Measurements from ENCODE around the gene UMOD.
"Not testable (repeated sequence)": the region's sequence is repeated elsewhere in the genome, so short reads cannot be mapped to it uniquely, and the experiment has no call there.

Gene UMOD

GRCh38 chr16:20323591-20324117 lies 28.9 kb downstream of the UMOD start:
- in situ Hi-C loops (cut with MboI; ENCODE audit: low sequenced_read_pairs), result no loop called here

- in situ Hi-C loops (cut with MboI; ENCODE audit: low sequenced_read_pairs), result no loop called here
Measured at GRCh38 chr16:20322696-20323095, 29.8 kb downstream of the UMOD start.

- in situ Hi-C loops (cut with MboI; ENCODE audit: low sequenced_read_pairs), result no loop called here
Measured at GRCh38 chr16:20321671-20322070, 30.8 kb downstream of the UMOD start.

- in situ Hi-C loops (cut with MboI; ENCODE audit: low sequenced_read_pairs), result not testable (repeated sequence)
Measured at GRCh38 chr16:20321051-20321450, 31.5 kb downstream of the UMOD start.

- in situ Hi-C loops (cut with MboI; ENCODE audit: low sequenced_read_pairs), result no loop called here
Measured at GRCh38 chr16:20320592-20320991, 31.9 kb downstream of the UMOD start.

- in situ Hi-C loops (cut with MboI; ENCODE audit: low sequenced_read_pairs), result no loop called here
Measured at GRCh38 chr16:20320178-20320577, 32.3 kb downstream of the UMOD start.

- in situ Hi-C loops (cut with MboI; ENCODE audit: low sequenced_read_pairs), result no loop called here
Measured at GRCh38 chr16:20319406-20319805, 33.1 kb downstream of the UMOD start.

- in situ Hi-C loops (cut with MboI; ENCODE audit: low sequenced_read_pairs), result no loop called here
Measured at GRCh38 chr16:20318437-20318836, 34.1 kb downstream of the UMOD start.

GRCh38 chr16:20318006-20318405 lies 34.5 kb downstream of the UMOD start:
- in situ Hi-C loops (cut with MboI; ENCODE audit: low sequenced_read_pairs), result no loop called here

- in situ Hi-C loops (cut with MboI; ENCODE audit: low sequenced_read_pairs), result no loop called here
Measured at GRCh38 chr16:20317117-20317516, 35.4 kb downstream of the UMOD start.

GRCh38 chr16:20316715-20317114 lies 35.8 kb downstream of the UMOD start:
- in situ Hi-C loops (cut with MboI; ENCODE audit: low sequenced_read_pairs), result no loop called here

- in situ Hi-C loops (cut with MboI; ENCODE audit: low sequenced_read_pairs), result no loop called here
Measured at GRCh38 chr16:20315764-20316163, 36.8 kb downstream of the UMOD start.

GRCh38 chr16:20314575-20314974 lies 37.9 kb downstream of the UMOD start:
- in situ Hi-C loops (cut with MboI; ENCODE audit: low sequenced_read_pairs), result no loop called here

- in situ Hi-C loops (cut with MboI; ENCODE audit: low sequenced_read_pairs), result no loop called here
Measured at GRCh38 chr16:20313741-20314140, 38.8 kb downstream of the UMOD start.

- in situ Hi-C loops (cut with MboI; ENCODE audit: low sequenced_read_pairs), result not testable (repeated sequence)
Measured at GRCh38 chr16:20312536-20313095, 39.9 kb downstream of the UMOD start.

- in situ Hi-C loops (cut with MboI; ENCODE audit: low sequenced_read_pairs), result no loop called here
Measured at GRCh38 chr16:20311548-20311947, 41.0 kb downstream of the UMOD start.

GRCh38 chr16:20310421-20311395 lies 41.8 kb downstream of the UMOD start:
- in situ Hi-C loops (cut with MboI; ENCODE audit: low sequenced_read_pairs), result no loop called here

GRCh38 chr16:20309786-20310185 lies 42.7 kb downstream of the UMOD start:
- in situ Hi-C loops (cut with MboI; ENCODE audit: low sequenced_read_pairs), result no loop called here

GRCh38 chr16:20308801-20309590 lies 43.5 kb downstream of the UMOD start:
- in situ Hi-C loops (cut with MboI; ENCODE audit: low sequenced_read_pairs), result no loop called here

- in situ Hi-C loops (cut with MboI; ENCODE audit: low sequenced_read_pairs), result no loop called here
Measured at GRCh38 chr16:20308266-20308665, 44.2 kb downstream of the UMOD start.

- in situ Hi-C loops (cut with MboI; ENCODE audit: low sequenced_read_pairs), result no loop called here
Measured at GRCh38 chr16:20307791-20308190, 44.7 kb downstream of the UMOD start.
